Measurements from ENCODE around the gene LIMK1. TPM values are rescaled to one million over a fixed set of nuclear protein-coding genes. Genes with fewer than 3 reads are reported as not detected.

Gene LIMK1
- total and polyA plus RNA-seq, 2 donors (not counting 3 experiments of a cell fraction or from before 2014, with no cell fraction given), result 52.9 to 54.5 TPM

GRCh38 chr7:74063223-74063641 is 20.4 kb upstream of the LIMK1 start:
- intact Hi-C loops (cut with micrococcal nuclease), result no loop called here

More at GRCh38 chr7:74063223-74063641, 20.4 kb upstream of the LIMK1 start:
- H3K9ac ChIP-seq (replicated peaks; ENCODE audit: extremely low read depth, insufficient read depth, low read length), result no peak overlapping the region
- no peaks in the 10 kb centered on the region for H3K27me3 ChIP-seq (ENCODE audit: control insufficient read depth in 2 of 2, insufficient read depth in 2 of 2, low read length in 2 of 2)
- BruUV-seq (replicated peaks), result no TSS peak
- no peaks in the 10 kb centered on the region for H3K36me3 ChIP-seq (ENCODE audit: control insufficient read depth in 2 of 2, extremely low read depth in 1 of 2, insufficient read depth in 2 of 2, low read length in 2 of 2)
- H3K27ac ChIP-seq (ENCODE audit: insufficient read depth, low read depth, low read length), result no peak overlapping the region
- no peak overlapping the region for H3K4me3 ChIP-seq (replicated peaks in 1 of 3; ENCODE audit: insufficient read depth in 1 of 3, low read depth in 1 of 3, low read length in 3 of 3)
- DNase-seq (ENCODE audit: low read depth, low spot score) (no peak), FAIRE-seq (no peak)
- H3K9me3 ChIP-seq (replicated peaks; ENCODE audit: control insufficient read depth, insufficient read depth, low read length), result no peaks in the 10 kb centered on the region
- dilution Hi-C loops (cut with MboI; ENCODE audit: extremely low pct_ligation_motif_present, low sequenced_read_pairs), result no loop called here
- POLR2A ChIA-PET, result no interaction called here
- CTCF ChIA-PET, result interaction anchor here (1.6 to 1.8 kb wide), 2 partner anchors 36 to 143 kb away, joined by 6 to 7 read pairs; no protein-coding TSS in a partner anchor
- H3K9me1 ChIP-seq (replicated peaks; ENCODE audit: control insufficient read depth, extremely low read depth, insufficient read depth, low read length), result no peaks in the 10 kb centered on the region
- H3K79me2 ChIP-seq (ENCODE audit: control insufficient read depth, insufficient read depth, low read length), result no peaks in the 10 kb centered on the region
- TF ChIP-seq MAX (IDR thresholded peaks at IDR 0.05; ENCODE audit: insufficient read depth, insufficient read length) (no peak), JUN (IDR thresholded peaks at IDR 0.05; ENCODE audit: borderline replicate concordance, insufficient read depth, insufficient read length, low read depth) (no peak), EZH2 (IDR thresholded peaks at IDR 0.05; ENCODE audit: borderline replicate concordance, low read depth, low read length, severe bottlenecking) (no peak), POLR2A (IDR thresholded peaks at IDR 0.05; ENCODE audit: low read depth, low read length) (no peak), FOS (IDR thresholded peaks at IDR 0.05; ENCODE audit: borderline replicate concordance, insufficient read depth, low read length) (no peak), POLR2AphosphoS5 (IDR thresholded peaks at IDR 0.05; ENCODE audit: insufficient read depth, low read depth, low read length) (no peak), CTCF (IDR thresholded peaks at IDR 0.05; ENCODE audit: extremely low read depth in 1 of 2, insufficient read depth in 1 of 2, low read depth in 1 of 2, low read length in 2 of 2) (no peak), GATA2 (IDR thresholded peaks at IDR 0.05; ENCODE audit: insufficient read depth, insufficient read length, low read depth, low read length) (no peak), MYC (IDR thresholded peaks at IDR 0.05; ENCODE audit: low read depth, low read length) (no peak)
- no peak overlapping the region for H3K4me2 ChIP-seq (ENCODE audit: insufficient read depth, low read length)
- H4K20me1 ChIP-seq (replicated peaks; ENCODE audit: control insufficient read depth, extremely low read depth, insufficient read depth, low read length), result no peaks in the 10 kb centered on the region
- H3K4me1 ChIP-seq (ENCODE audit: control insufficient read depth, extremely low read depth, insufficient read depth, low read length), result peaks cover 4% of the 10 kb centered on the region
- H2AFZ ChIP-seq (ENCODE audit: low read depth, low read length), result no peak overlapping the region
